GM12878 (cell line): ENCODE results near the gene PTPRN2. TPM values are rescaled to one million over a fixed set of nuclear protein-coding genes. Genes with fewer than 3 reads are reported as not detected.

Experiments used
- ATAC-seq: fragments of 200-7000 bp; cut with Tn5 transposase; 3 replicates; pipeline ENCODE4 v1.9.1; 2020; ENCODE audit warnings: mild to moderate bottlenecking, moderate library complexity
- BruUV-seq: library from RNA; stranded (reverse); fragments of 400-500 nt; replicated peaks from 2 replicates; lab custom pipeline; 2021; lab: Mats Ljungman, UMichigan
- CTCF ChIA-PET: fragments of 300-600 bp; sonication (Branson Sonifier 250); formaldehyde crosslinking; extraction: SDS; loops from one replicate; lab custom pipeline; 2021; ENCODE audit warnings: inconsistent platforms; lab: Yijun Ruan, JAX
- POLR2A ChIA-PET: fragments of 350-600 bp; formaldehyde crosslinking; extraction: SDS; loops from one replicate; lab custom pipeline; 2021; ENCODE audit warnings: inconsistent platforms; lab: Charles Lee
- RAD21 ChIA-PET: fragments of 300-600 bp; sonication (Branson Sonifier 250); formaldehyde crosslinking; loops from one replicate; lab custom pipeline; 2023; ENCODE audit warnings: antibody characterized with exemption; ENCODE audit not compliant: unreplicated experiment; lab: Charles Lee
- SMC1A ChIA-PET: fragments of 300-600 bp; sonication (Branson Sonifier 250); formaldehyde crosslinking; loops from one replicate; lab custom pipeline; 2023; ENCODE audit not compliant: unreplicated experiment, uncharacterized antibody; lab: Charles Lee
- DNase-seq: peaks from one replicate; pipeline ENCODE4 v3.0.0-alpha.2; 2011; ENCODE audit warnings: low read depth, low spot score
- FAIRE-seq: peaks from 3 replicates; lab custom pipeline; 2011; peaks lifted over from hg19 to GRCh38; lab: Jason Lieb, UNC
- H2AFZ ChIP-seq: 2 replicates; pipeline ENCODE4 v1.6.0; 2011; ENCODE audit warnings: low read depth, low read length, control low read depth; ENCODE audit not compliant: control insufficient read depth
- H3K27ac ChIP-seq: 2 replicates; pipeline ENCODE4 v1.5.1; 2011; ENCODE audit warnings: control low read depth; ENCODE audit not compliant: control insufficient read depth, insufficient read depth
- H3K27me3 ChIP-seq, 2 experiments: replicated peaks in 1 of 2; 2 replicates each; pipeline versions ENCODE4 v1.6.0 to v1.6.1; 2011; ENCODE audit warnings: low read length in 1 of 2; ENCODE audit not compliant: control insufficient read depth in 2 of 2, insufficient read depth in 2 of 2
- H3K36me3 ChIP-seq, 2 experiments: 2 replicates each; pipeline ENCODE4 v1.5.1; 2011; ENCODE audit warnings: low read length in 1 of 2; ENCODE audit not compliant: control insufficient read depth in 2 of 2, insufficient read depth in 2 of 2
- H3K4me1 ChIP-seq: 2 replicates; pipeline ENCODE4 v1.6.1; 2011; ENCODE audit warnings: mild to moderate bottlenecking, low read length, moderate library complexity, mixed read lengths; ENCODE audit not compliant: control insufficient read depth, insufficient read depth
- H3K4me2 ChIP-seq: 2 replicates; pipeline ENCODE4 v1.6.0; 2011; ENCODE audit warnings: control low read depth; ENCODE audit not compliant: control insufficient read depth, insufficient read depth
- H3K4me3 ChIP-seq: fragments of 200-600 bp; sonication (generic); 2 replicates; pipeline ENCODE4 v1.5.1; 2016
- H3K79me2 ChIP-seq: 2 replicates; pipeline ENCODE4 v1.6.0; 2011; ENCODE audit warnings: low read length; ENCODE audit not compliant: control insufficient read depth, insufficient read depth
- H3K9ac ChIP-seq: 2 replicates; pipeline ENCODE4 v1.8.0; 2011; ENCODE audit warnings: low read length, control low read depth, mixed read lengths; ENCODE audit not compliant: control insufficient read depth, insufficient read depth
- H3K9me3 ChIP-seq: replicated peaks from 3 replicates; pipeline ENCODE4 v1.5.1; 2011; ENCODE audit warnings: mild to moderate bottlenecking, low read length; ENCODE audit not compliant: control insufficient read depth, insufficient read depth
- H4K20me1 ChIP-seq: 2 replicates; pipeline ENCODE4 v1.6.0; 2011; ENCODE audit not compliant: control insufficient read depth, insufficient read depth
- BACH1 ChIP-seq: fragments of 450-650 bp; IDR thresholded peaks from 2 replicates; pipeline ENCODE4 v1.6.1; 2017; ENCODE audit warnings: mild to moderate bottlenecking, borderline replicate concordance
- GATAD2B ChIP-seq: fragments of 450-650 bp; conservative IDR thresholded peaks from 2 replicates; pipeline ENCODE4 v1.6.1; 2017; ENCODE audit warnings: low read depth, mild to moderate bottlenecking, moderate library complexity
- HDAC2 ChIP-seq: fragments of 200-600 bp; sonication (generic); IDR thresholded peaks from 2 replicates; pipeline ENCODE4 v1.6.1; 2017
- IKZF2 ChIP-seq, 2 experiments: fragments of 450-650 bp; IDR thresholded peaks; 2 replicates each; pipeline ENCODE4 v1.6.1; 2017; ENCODE audit warnings: mild to moderate bottlenecking in 2 of 2, moderate library complexity in 2 of 2
- RELA ChIP-seq: fragments of 450-650 bp; IDR thresholded peaks from 2 replicates; pipeline ENCODE4 v1.8.0; 2014; ENCODE audit warnings: borderline replicate concordance; ENCODE audit not compliant: partially characterized antibody
- SIX5 ChIP-seq: IDR thresholded peaks from 2 replicates; pipeline ENCODE4 v1.6.1; 2011; ENCODE audit warnings: mild to moderate bottlenecking, low read depth, low read length, moderate library complexity; ENCODE audit not compliant: severe bottlenecking
- SMAD5 ChIP-seq: IDR thresholded peaks from 2 replicates; pipeline ENCODE4 v1.6.1; 2016; ENCODE audit warnings: antibody characterized with exemption, low read depth
- STAT3 ChIP-seq: IDR thresholded peaks from 2 replicates; pipeline ENCODE4 v1.6.1; 2011; ENCODE audit warnings: low read depth, low read length, improper control_type of control experiment
- WGBS: methylation state at CpG from one replicate; pipeline ENCODE4 v1.1.6; 2016; ENCODE audit warnings: low lambda C conversion rate; ENCODE audit not compliant: insufficient replicate concordance, insufficient coverage; ENCODE audit errors: missing lambda C conversion rate; 5-methylcytosine and 5-hydroxymethylcytosine counted together
- in situ Hi-C: fragments of 300-500 bp; cut with MboI; formaldehyde crosslinking; loops from 9 replicates; pipeline ENCODE4 v1.14.3; 2018; ENCODE audit warnings: mixed read lengths
- intact Hi-C: fragments of 100-400 bp; cut with micrococcal nuclease; formaldehyde crosslinking; loops from one replicate; pipeline ENCODE4 v1.14.2; 2022; ENCODE audit not compliant: unreplicated experiment
- polyA plus RNA-seq, 11 experiments: library from polyadenylated mRNA; depleted of rRNA in 4 of 11; unstranded in 6 of 11; stranded (reverse) in 5 of 11; fragments of >200 nt; fragmentation: Nextera tagmentation in 4 of 11; fragmentation: Illumina TruSeq in 1 of 11; extraction: Ambion mirVana in 4 of 11; extraction: Trizol in 1 of 11; gene quantifications; 1 replicate in 1 of 11; 2 replicates in 10 of 11; pipeline versions ENCODE4 v1.2.1 to v1.2.3, GENCODE V29; 2011 to 2016; ENCODE audit warnings: inconsistent platforms in 2 of 11, missing spikeins in 2 of 11, low read depth in 1 of 11
- total RNA-seq, 4 experiments: library from RNA; depleted of rRNA in 3 of 4; stranded (reverse); fragments of >200 nt in 3 of 4; fragmentation: Illumina TruSeq in 1 of 4; extraction: Trizol in 1 of 4; gene quantifications; 2 replicates each; pipeline versions ENCODE4 v1.2.1 to v1.2.3, GENCODE V29; 2013 to 2021
- TF ChIP-seq, protein P1 (sequence below): fragments of 450-650 bp; formaldehyde crosslinking; IDR thresholded peaks from 2 replicates; pipeline ENCODE4 v1.4.0; 2022; ENCODE audit warnings: mild to moderate bottlenecking, moderate library complexity
- TF ChIP-seq, protein P2 (sequence below): IDR thresholded peaks from 2 replicates; pipeline ENCODE4 v1.6.1; 2012; ENCODE audit warnings: low read length, inconsistent platforms
- TF ChIP-seq, protein P3 (sequence below): fragments of 450-650 bp; IDR thresholded peaks from 2 replicates; pipeline ENCODE4 v1.6.1; 2017; ENCODE audit warnings: mild to moderate bottlenecking, moderate library complexity
- TF ChIP-seq, protein P4 (sequence below): IDR thresholded peaks from 2 replicates; pipeline ENCODE4 v1.6.1; 2011; ENCODE audit warnings: low read depth, mild to moderate bottlenecking, low read length, moderate library complexity, borderline replicate concordance; ENCODE audit errors: extremely low read depth
- TF ChIP-seq, protein P5 (sequence below): fragments of 450-650 bp; IDR thresholded peaks from 2 replicates; pipeline ENCODE4 v1.6.1; 2017; ENCODE audit warnings: low read depth, mild to moderate bottlenecking, moderate library complexity

The PTPRN2 gene
- total and polyA plus RNA-seq, 10 of the 15 experiments (the other 5 are each of a cell fraction or from before 2014, with no cell fraction given), result 5.4 TPM; not detected in 9

DNA sequence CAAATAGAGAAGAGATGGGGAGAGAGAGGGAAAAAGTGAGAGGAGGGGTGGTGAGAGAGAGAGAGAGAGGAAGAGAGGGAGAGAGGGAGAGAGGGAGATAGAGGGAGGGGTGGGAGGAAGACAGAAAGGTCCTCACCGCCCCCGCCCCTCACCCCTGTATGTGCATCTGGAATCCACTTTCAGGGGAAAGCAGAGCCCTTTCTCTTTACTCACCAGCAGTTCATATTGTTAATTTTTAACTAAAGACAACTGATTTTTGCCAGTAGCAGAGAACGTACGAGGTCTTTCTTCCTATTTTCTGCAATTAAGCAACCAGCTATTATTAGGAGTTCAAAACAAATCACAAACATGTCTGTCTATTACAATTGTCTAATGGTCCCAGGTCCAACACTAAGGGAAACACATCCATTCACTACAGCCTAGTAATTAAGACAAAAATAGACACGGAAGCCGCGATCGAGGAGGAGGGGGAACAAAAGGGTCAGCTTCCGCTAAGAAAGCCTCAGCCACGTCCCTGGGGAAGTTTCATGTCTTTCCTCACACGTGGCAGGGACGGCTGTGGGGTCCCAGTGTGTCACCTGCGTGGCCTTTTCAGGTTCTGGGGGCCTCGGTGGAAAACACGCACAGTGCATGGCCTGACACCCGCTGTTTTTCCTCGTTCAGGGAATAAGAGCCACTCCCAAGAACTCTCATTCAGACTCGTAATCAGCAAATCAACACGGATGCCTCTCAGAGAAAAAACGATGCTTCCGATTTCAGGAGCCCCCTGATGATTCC is 572.0 kb downstream of the PTPRN2 start:
- Histone ChIP-seq H3K9me3 (no peaks in the 10 kb centered on the region; the same call in 2 of the 3 replicates), H3K27ac (no peak overlapping the region), H3K36me3 (no peaks in the 10 kb centered on the region), H3K4me1 (no peaks in the 10 kb centered on the region), H3K4me3 (no peak overlapping the region), H3K9ac (no peak overlapping the region), H4K20me1 (no peaks in the 10 kb centered on the region), H3K4me2 (no peak overlapping the region), H3K27me3 (no peaks in the 10 kb centered on the region), H2AFZ (no peak overlapping the region), H3K79me2 (no peaks in the 10 kb centered on the region)
- no peak for DNase-seq
- WGBS, result 31% methylated on average over 21 of the region's 21 CpGs
- POLR2A ChIA-PET, result no interaction called here
- ATAC-seq, result no peak
- TF ChIP-seq SMAD5 (no peak), HDAC2 (no peak), SIX5 (no peak), STAT3 (no peak), GATAD2B (no peak), BACH1 (no peak), IKZF2 (IDR thresholded peaks at IDR 0.05) (no peak), RELA (no peak)
- TF ChIP-seq, protein P1, sequence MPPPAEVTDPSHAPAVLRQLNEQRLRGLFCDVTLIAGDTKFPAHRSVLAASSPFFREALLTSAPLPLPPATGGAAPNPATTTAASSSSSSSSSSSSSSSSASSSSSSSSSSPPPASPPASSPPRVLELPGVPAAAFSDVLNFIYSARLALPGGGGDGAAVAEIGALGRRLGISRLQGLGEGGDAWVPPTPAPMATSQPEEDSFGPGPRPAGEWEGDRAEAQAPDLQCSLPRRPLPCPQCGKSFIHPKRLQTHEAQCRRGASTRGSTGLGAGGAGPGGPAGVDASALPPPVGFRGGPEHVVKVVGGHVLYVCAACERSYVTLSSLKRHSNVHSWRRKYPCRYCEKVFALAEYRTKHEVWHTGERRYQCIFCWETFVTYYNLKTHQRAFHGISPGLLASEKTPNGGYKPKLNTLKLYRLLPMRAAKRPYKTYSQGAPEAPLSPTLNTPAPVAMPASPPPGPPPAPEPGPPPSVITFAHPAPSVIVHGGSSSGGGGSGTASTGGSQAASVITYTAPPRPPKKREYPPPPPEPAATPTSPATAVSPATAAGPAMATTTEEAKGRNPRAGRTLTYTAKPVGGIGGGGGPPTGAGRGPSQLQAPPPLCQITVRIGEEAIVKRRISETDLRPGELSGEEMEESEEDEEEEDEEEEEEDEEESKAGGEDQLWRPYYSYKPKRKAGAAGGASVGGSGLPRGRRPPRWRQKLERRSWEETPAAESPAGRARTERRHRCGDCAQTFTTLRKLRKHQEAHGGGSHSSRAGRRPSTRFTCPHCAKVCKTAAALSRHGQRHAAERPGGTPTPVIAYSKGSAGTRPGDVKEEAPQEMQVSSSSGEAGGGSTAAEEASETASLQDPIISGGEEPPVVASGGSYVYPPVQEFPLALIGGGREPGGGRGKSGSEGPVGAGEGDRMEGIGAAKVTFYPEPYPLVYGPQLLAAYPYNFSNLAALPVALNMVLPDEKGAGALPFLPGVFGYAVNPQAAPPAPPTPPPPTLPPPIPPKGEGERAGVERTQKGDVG (CRISPR knock-in tag), result no peak
- TF ChIP-seq, protein P2, sequence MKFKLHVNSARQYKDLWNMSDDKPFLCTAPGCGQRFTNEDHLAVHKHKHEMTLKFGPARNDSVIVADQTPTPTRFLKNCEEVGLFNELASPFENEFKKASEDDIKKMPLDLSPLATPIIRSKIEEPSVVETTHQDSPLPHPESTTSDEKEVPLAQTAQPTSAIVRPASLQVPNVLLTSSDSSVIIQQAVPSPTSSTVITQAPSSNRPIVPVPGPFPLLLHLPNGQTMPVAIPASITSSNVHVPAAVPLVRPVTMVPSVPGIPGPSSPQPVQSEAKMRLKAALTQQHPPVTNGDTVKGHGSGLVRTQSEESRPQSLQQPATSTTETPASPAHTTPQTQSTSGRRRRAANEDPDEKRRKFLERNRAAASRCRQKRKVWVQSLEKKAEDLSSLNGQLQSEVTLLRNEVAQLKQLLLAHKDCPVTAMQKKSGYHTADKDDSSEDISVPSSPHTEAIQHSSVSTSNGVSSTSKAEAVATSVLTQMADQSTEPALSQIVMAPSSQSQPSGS, result no peak
- TF ChIP-seq, protein P3, sequence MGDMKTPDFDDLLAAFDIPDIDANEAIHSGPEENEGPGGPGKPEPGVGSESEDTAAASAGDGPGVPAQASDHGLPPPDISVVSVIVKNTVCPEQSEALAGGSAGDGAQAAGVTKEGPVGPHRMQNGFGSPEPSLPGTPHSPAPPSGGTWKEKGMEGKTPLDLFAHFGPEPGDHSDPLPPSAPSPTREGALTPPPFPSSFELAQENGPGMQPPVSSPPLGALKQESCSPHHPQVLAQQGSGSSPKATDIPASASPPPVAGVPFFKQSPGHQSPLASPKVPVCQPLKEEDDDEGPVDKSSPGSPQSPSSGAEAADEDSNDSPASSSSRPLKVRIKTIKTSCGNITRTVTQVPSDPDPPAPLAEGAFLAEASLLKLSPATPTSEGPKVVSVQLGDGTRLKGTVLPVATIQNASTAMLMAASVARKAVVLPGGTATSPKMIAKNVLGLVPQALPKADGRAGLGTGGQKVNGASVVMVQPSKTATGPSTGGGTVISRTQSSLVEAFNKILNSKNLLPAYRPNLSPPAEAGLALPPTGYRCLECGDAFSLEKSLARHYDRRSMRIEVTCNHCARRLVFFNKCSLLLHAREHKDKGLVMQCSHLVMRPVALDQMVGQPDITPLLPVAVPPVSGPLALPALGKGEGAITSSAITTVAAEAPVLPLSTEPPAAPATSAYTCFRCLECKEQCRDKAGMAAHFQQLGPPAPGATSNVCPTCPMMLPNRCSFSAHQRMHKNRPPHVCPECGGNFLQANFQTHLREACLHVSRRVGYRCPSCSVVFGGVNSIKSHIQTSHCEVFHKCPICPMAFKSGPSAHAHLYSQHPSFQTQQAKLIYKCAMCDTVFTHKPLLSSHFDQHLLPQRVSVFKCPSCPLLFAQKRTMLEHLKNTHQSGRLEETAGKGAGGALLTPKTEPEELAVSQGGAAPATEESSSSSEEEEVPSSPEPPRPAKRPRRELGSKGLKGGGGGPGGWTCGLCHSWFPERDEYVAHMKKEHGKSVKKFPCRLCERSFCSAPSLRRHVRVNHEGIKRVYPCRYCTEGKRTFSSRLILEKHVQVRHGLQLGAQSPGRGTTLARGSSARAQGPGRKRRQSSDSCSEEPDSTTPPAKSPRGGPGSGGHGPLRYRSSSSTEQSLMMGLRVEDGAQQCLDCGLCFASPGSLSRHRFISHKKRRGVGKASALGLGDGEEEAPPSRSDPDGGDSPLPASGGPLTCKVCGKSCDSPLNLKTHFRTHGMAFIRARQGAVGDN, result no peak
- TF ChIP-seq, protein P4, sequence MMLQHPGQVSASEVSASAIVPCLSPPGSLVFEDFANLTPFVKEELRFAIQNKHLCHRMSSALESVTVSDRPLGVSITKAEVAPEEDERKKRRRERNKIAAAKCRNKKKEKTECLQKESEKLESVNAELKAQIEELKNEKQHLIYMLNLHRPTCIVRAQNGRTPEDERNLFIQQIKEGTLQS, result no peak
- TF ChIP-seq, protein P5, sequence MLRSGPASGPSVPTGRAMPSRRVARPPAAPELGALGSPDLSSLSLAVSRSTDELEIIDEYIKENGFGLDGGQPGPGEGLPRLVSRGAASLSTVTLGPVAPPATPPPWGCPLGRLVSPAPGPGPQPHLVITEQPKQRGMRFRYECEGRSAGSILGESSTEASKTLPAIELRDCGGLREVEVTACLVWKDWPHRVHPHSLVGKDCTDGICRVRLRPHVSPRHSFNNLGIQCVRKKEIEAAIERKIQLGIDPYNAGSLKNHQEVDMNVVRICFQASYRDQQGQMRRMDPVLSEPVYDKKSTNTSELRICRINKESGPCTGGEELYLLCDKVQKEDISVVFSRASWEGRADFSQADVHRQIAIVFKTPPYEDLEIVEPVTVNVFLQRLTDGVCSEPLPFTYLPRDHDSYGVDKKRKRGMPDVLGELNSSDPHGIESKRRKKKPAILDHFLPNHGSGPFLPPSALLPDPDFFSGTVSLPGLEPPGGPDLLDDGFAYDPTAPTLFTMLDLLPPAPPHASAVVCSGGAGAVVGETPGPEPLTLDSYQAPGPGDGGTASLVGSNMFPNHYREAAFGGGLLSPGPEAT, result no peak
- no peak for FAIRE-seq
- intact Hi-C loops (no loop called here), in situ Hi-C loops (no loop called here)
- RAD21 ChIA-PET, result no interaction called here
- CTCF ChIA-PET, result no interaction called here
- no TSS peak for BruUV-seq
- SMC1A ChIA-PET, result no interaction called here
